Endothelial cell (in vitro differentiated cells): Measurements from ENCODE around the gene CYP4Z1. TPM values are rescaled to one million over a fixed set of nuclear protein-coding genes. Genes with fewer than 3 reads are reported as not detected.
"Not testable (repeated sequence)": the region's sequence is repeated elsewhere in the genome, so short reads cannot be mapped to it uniquely, and the experiment has no call there.

Experiments
- DNase-seq: peaks from one replicate; pipeline ENCODE4 v3.0.0; 2021; ENCODE audit warnings: low spot score
- H3K27ac Mint-ChIP-seq: one replicate; pipeline ENCODE4 v1.8.0; 2021; ENCODE audit warnings: mixed read lengths, inconsistent platforms; ENCODE audit not compliant: unreplicated experiment
- H3K27me3 Mint-ChIP-seq: one replicate; pipeline ENCODE4 v1.8.0; 2021; ENCODE audit warnings: mild to moderate bottlenecking, moderate library complexity, mixed read lengths, inconsistent platforms; ENCODE audit not compliant: unreplicated experiment
- H3K36me3 Mint-ChIP-seq: one replicate; pipeline ENCODE4 v1.8.0; 2021; ENCODE audit warnings: mild to moderate bottlenecking, low read depth, mixed read lengths, inconsistent platforms; ENCODE audit not compliant: unreplicated experiment
- H3K4me1 Mint-ChIP-seq: one replicate; pipeline ENCODE4 v1.8.0; 2021; ENCODE audit warnings: mild to moderate bottlenecking, mixed read lengths, inconsistent platforms; ENCODE audit not compliant: unreplicated experiment
- H3K4me3 Mint-ChIP-seq: one replicate; pipeline ENCODE4 v1.8.0; 2021; ENCODE audit warnings: mild to moderate bottlenecking, mixed read lengths, inconsistent platforms; ENCODE audit not compliant: unreplicated experiment
- H3K9me3 Mint-ChIP-seq: one replicate; pipeline ENCODE4 v1.8.0; 2021; ENCODE audit warnings: mixed read lengths, inconsistent platforms; ENCODE audit not compliant: unreplicated experiment
- CTCF ChIP-seq: fragments of 200-600 bp; sonication (generic); IDR thresholded peaks from one replicate; pipeline ENCODE4 v1.5.0; 2021; ENCODE audit warnings: antibody characterized with exemption; ENCODE audit not compliant: unreplicated experiment
- total RNA-seq: library from RNA; stranded (reverse); fragmentation: NEBNext Ultra II Directional; extraction: Animal tissue kit (Norgen Biotek cat#: 25700); gene quantifications from one replicate; pipeline ENCODE4 v1.2.1, GENCODE V29; 2021; ENCODE audit not compliant: unreplicated experiment

CYP4Z1 gene
- total RNA-seq, 1 donor from 2014 or later, result not detected

DNA sequence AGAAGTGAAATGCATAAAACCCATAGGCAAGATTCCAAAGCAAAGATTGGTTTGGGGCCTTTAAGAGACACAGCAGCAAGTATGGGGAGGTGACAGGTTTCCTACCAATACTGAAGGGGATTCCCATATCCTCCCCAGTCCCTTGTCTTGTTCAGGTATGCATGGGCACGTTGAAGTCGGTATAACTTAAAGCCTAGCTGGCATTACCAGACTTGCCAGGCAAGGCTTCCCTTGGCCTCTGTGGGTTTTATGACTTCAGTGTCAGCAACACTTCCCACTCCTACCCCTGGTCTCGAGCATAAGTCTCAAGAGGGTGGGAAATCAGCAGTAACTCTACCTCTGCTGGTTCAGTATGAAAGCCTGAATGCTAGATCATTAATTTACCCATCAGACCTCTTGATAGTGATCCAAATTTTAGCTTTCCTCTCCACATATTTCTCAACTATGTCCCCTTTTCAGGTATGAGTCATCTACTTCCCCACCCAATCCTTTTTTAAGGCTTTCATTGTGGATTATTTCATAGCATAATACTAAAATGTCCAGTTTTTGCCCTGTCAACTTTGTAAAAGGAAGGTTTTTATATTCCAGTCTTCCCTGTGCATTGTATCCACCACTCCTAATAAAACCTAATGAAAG, 36.7 kb upstream of the CYP4Z1 start:
- Mint-ChIP-seq H3K27me3 (peaks cover 4% of the 10 kb centered on the region), H3K27ac (no peak overlapping the region), H3K9me3 (no peaks in the 10 kb centered on the region), H3K4me3 (no peak overlapping the region), H3K36me3 (no peaks in the 10 kb centered on the region), H3K4me1 (peaks cover 9% of the 10 kb centered on the region)
- no peak for TF ChIP-seq CTCF
- DNase-seq, result no peak

GRCh38 chr1:47031059-47031458, 36.0 kb upstream of the CYP4Z1 start:
- H3K27ac Mint-ChIP-seq, result no peak overlapping the region
- H3K27me3 Mint-ChIP-seq, result peaks cover 5% of the 10 kb centered on the region
- no peak overlapping the region for H3K4me3 Mint-ChIP-seq
- no peaks in the 10 kb centered on the region for H3K9me3 Mint-ChIP-seq
- H3K4me1 Mint-ChIP-seq, result peaks cover 9% of the 10 kb centered on the region
- no peaks in the 10 kb centered on the region for H3K36me3 Mint-ChIP-seq
- no peak for DNase-seq
- no peak for TF ChIP-seq CTCF

DNA sequence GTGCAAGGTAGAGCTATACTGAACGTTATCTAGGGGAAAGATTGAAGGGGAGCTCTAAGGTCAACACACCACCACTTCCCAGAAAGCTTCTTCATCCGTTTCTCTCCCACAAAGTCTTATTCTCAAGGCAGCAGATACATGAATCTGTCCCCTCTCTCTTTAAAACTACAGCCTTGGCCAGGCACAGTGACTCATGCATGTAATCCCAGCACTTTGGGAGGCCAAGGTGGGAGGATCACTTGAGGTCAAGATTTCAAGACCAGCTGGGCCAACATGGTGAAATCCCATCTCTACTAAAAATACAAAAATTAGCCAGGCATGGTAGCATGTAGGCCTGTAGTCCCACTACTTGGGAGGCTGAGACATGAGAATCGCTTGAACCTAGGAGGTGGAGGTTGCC, 35.4 kb upstream of the CYP4Z1 start:
- no peaks in the 10 kb centered on the region for H3K9me3 Mint-ChIP-seq
- H3K27me3 Mint-ChIP-seq, result peaks cover 5% of the 10 kb centered on the region

DNA sequence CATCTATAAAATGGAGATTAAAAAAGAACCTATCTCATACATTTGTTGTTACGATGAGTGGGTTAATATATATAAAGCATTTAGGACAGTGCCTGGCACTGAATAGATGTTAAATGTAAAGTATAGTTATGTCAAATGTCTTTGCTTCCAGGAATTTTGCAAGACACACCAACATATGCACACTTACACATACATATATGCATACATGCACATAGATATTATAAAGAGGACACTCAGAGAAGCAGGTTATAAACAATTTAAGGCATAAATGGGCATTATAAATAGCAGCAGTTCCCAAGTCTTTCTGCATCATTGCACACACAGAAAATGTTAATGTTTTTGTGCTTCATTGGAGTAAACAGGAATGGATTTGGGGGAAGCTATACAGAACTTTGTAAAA, 30.3 kb upstream of the CYP4Z1 start:
- H3K4me1 Mint-ChIP-seq, result no peaks in the 10 kb centered on the region
- H3K9me3 Mint-ChIP-seq, result no peaks in the 10 kb centered on the region
- no peak for TF ChIP-seq CTCF
- H3K36me3 Mint-ChIP-seq, result no peaks in the 10 kb centered on the region
- H3K27me3 Mint-ChIP-seq, result peaks cover 1% of the 10 kb centered on the region
- H3K4me3 Mint-ChIP-seq, result no peak overlapping the region
- no peak overlapping the region for H3K27ac Mint-ChIP-seq
- no peak for DNase-seq

More for the DNA sequence above, 35.4 kb upstream of the CYP4Z1 start:
- H3K27ac Mint-ChIP-seq, result no peak overlapping the region
- no peak overlapping the region for H3K4me3 Mint-ChIP-seq
- no peak for DNase-seq
- no peak for TF ChIP-seq CTCF
- peaks cover 9% of the 10 kb centered on the region for H3K4me1 Mint-ChIP-seq
- H3K36me3 Mint-ChIP-seq, result no peaks in the 10 kb centered on the region

DNA sequence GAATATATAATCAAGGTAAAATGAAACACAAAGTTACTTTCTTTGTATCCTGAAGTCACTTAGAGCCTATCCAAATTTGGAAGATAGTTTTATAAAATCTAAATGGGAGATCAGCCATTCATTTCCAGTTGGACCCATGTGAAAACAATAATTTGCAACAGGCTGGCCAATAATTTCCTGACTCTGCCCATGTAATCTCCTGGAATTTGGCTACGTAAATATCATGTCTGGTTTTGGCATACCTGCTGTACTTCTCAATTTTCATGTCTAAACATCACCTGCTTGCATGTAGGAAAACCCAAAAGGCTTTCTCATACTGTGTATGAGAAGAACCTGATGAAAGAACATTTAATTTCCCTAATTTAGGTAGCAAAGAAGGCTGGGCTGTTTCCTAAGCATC, 7.7 kb upstream of the CYP4Z1 start:
- Mint-ChIP-seq H3K36me3 (no peaks in the 10 kb centered on the region), H3K27me3 (peaks cover 2% of the 10 kb centered on the region), H3K4me3 (no peak overlapping the region), H3K27ac (no peak overlapping the region), H3K9me3 (no peaks in the 10 kb centered on the region), H3K4me1 (no peaks in the 10 kb centered on the region)
- no peak for TF ChIP-seq CTCF
- no peak for DNase-seq

DNA sequence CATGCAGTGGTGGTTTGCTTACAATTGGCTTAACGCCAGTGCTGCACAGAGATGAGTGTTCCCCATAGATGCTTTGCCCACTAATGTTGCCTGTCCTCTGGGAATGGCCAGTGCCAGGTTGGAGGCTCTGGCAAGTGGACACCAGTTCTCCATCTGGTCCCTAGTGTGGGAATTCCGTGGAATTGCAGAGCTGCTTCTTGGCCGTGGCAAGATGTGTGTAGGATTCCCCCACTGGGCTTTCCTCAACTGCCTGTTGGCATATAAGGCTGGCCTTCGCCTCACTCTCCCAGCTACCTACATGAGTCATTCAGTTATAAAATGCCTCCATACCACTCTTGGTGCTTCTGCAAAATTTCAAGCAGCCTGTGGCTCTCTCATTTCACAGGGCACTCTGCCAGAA, 2.0 kb downstream of the CYP4Z1 start:
- H3K27ac Mint-ChIP-seq, H3K4me3 Mint-ChIP-seq, H3K9me3 Mint-ChIP-seq, DNase-seq, H3K4me1 Mint-ChIP-seq, H3K27me3 Mint-ChIP-seq, H3K36me3 Mint-ChIP-seq: not testable (repeated sequence)

- not testable (repeated sequence) for H3K27me3 Mint-ChIP-seq, H3K9me3 Mint-ChIP-seq, H3K36me3 Mint-ChIP-seq
Measured at GRCh38 chr1:47069509-47069908, 2.5 kb downstream of the CYP4Z1 start.

More at GRCh38 chr1:47069509-47069908, 2.5 kb downstream of the CYP4Z1 start:
- DNase-seq, H3K27ac Mint-ChIP-seq, H3K4me1 Mint-ChIP-seq, H3K4me3 Mint-ChIP-seq: not testable (repeated sequence)
